B cell (primary cell): ENCODE measurements around the gene CATSPERD. TPM values are rescaled to one million over a fixed set of nuclear protein-coding genes. Genes with fewer than 3 reads are reported as not detected.

Experiments
- ATAC-seq: fragments of 200-7000 bp; cut with Tn5 transposase; one replicate; pipeline ENCODE4 v1.10.0; 2021; ENCODE audit warnings: low read depth, mild to moderate bottlenecking, moderate number of reproducible peaks, moderate library complexity
- CTCF ChIA-PET: fragments of 350-600 bp; sonication (Branson Sonifier 250); formaldehyde crosslinking; loops from one replicate; lab custom pipeline; 2021; ENCODE audit warnings: antibody characterized with exemption, inconsistent platforms; lab: Charles Lee
- POLR2A ChIA-PET: fragments of 350-600 bp; sonication (Branson Sonifier 250); formaldehyde crosslinking; loops from one replicate; lab custom pipeline; 2021; ENCODE audit warnings: antibody characterized with exemption; lab: Charles Lee
- DNase-seq: peaks from one replicate; pipeline ENCODE4 v3.0.0; 2013
- H2AFZ ChIP-seq: 2 replicates; pipeline ENCODE4 v1.6.1; 2012; ENCODE audit warnings: mild to moderate bottlenecking, low read depth, low read length; ENCODE audit not compliant: insufficient read depth, poor library complexity, severe bottlenecking
- H3K27ac ChIP-seq, 2 donors: 1 replicate in 1 of 2; 2 replicates in 1 of 2; pipeline ENCODE4 v1.5.1; 2012 to 2013; ENCODE audit warnings: low read length in 2 of 2, mild to moderate bottlenecking in 2 of 2, moderate library complexity in 1 of 2
- H3K27me3 ChIP-seq, 4 experiments: fragments of 200-600 bp in 1 of 4; sonication (generic) in 1 of 4; replicated peaks in 1 of 4; 1 replicate in 2 of 4; 2 replicates in 2 of 4; pipeline versions ENCODE4 v1.6.1 to v1.7.0; 2013 to 2016; ENCODE audit warnings: low read length in 3 of 4, mild to moderate bottlenecking in 2 of 4, mixed read lengths in 1 of 4, moderate library complexity in 1 of 4; ENCODE audit not compliant: insufficient read depth in 4 of 4, control insufficient read depth in 3 of 4; ENCODE audit errors: control extremely low read depth in 1 of 4
- H3K36me3 ChIP-seq, 2 experiments: replicated peaks in 1 of 2; 1 replicate in 1 of 2; 2 replicates in 1 of 2; pipeline versions ENCODE4 v1.6.1 to v1.7.1; 2013; ENCODE audit warnings: low read length in 1 of 2; ENCODE audit not compliant: insufficient read depth in 2 of 2, control insufficient read depth in 1 of 2; ENCODE audit errors: control extremely low read depth in 1 of 2, extremely low read depth in 1 of 2
- H3K4me1 ChIP-seq, 2 donors: fragments of 200-600 bp in 1 of 2; sonication (generic) in 1 of 2; 1 replicate in 1 of 2; 2 replicates in 1 of 2; pipeline versions ENCODE4 v1.5.1 to v1.6.1; 2013 to 2017; ENCODE audit warnings: low read length in 2 of 2; ENCODE audit not compliant: control insufficient read depth in 2 of 2, insufficient read depth in 2 of 2
- H3K4me2 ChIP-seq: replicated peaks from 2 replicates; pipeline ENCODE3; 2012; ENCODE audit warnings: mild to moderate bottlenecking, low read depth, low read length; ENCODE audit not compliant: poor library complexity, severe bottlenecking
- H3K4me3 ChIP-seq, 5 experiments: fragments of 200-600 bp in 1 of 5; sonication (generic) in 1 of 5; 1 replicate in 3 of 5; 2 replicates in 2 of 5; pipeline versions ENCODE4 v1.5.1 to v1.7.0; 2011 to 2016; ENCODE audit warnings: low read length in 4 of 5, mild to moderate bottlenecking in 4 of 5, low read depth in 2 of 5, control low read depth in 1 of 5, moderate library complexity in 1 of 5; ENCODE audit not compliant: insufficient read depth in 1 of 5; ENCODE audit errors: control extremely low read depth in 1 of 5, extremely low read depth in 1 of 5
- H3K79me2 ChIP-seq: fragments of 200-600 bp; sonication (generic); one replicate; pipeline ENCODE4 v1.6.0; 2016; ENCODE audit warnings: low read length; ENCODE audit not compliant: control insufficient read depth, insufficient read depth
- H3K9ac ChIP-seq: fragments of 200-600 bp; sonication (generic); 2 replicates; pipeline ENCODE4 v1.6.1; 2017; ENCODE audit warnings: mild to moderate bottlenecking, low read length, moderate library complexity
- H3K9me3 ChIP-seq, 3 donors: one replicate each; pipeline versions ENCODE4 v1.6.1 to v1.7.1; 2013; ENCODE audit warnings: low read length in 2 of 3; ENCODE audit not compliant: control insufficient read depth in 2 of 3, insufficient read depth in 1 of 3; ENCODE audit errors: control extremely low read depth in 1 of 3
- H4K20me1 ChIP-seq: 2 replicates; pipeline ENCODE4 v1.6.0; 2012; ENCODE audit warnings: mild to moderate bottlenecking, low read length; ENCODE audit not compliant: insufficient read depth, control insufficient read depth, poor library complexity, severe bottlenecking
- H3K27ac Mint-ChIP-seq: one replicate; pipeline ENCODE4 v1.8.0; 2021; ENCODE audit warnings: mixed read lengths
- H3K27me3 Mint-ChIP-seq: one replicate; pipeline ENCODE4 v1.8.0; 2021; ENCODE audit warnings: mixed read lengths
- H3K4me1 Mint-ChIP-seq: one replicate; pipeline ENCODE4 v1.8.0; 2021; ENCODE audit warnings: mixed read lengths
- H3K4me3 Mint-ChIP-seq: one replicate; pipeline ENCODE4 v1.8.0; 2021; ENCODE audit warnings: mixed read lengths
- H3K9me3 Mint-ChIP-seq: one replicate; pipeline ENCODE4 v1.8.0; 2022; ENCODE audit warnings: mixed read lengths; ENCODE audit not compliant: insufficient read depth
- EZH2 ChIP-seq: IDR thresholded peaks from 2 replicates; pipeline ENCODE4 v1.6.1; 2012; ENCODE audit warnings: borderline replicate concordance, low read depth, mild to moderate bottlenecking, moderate library complexity, low read length; ENCODE audit not compliant: insufficient read depth, poor library complexity, severe bottlenecking
- WGBS: methylation state at CpG from one replicate; pipeline ENCODE4 v1.1.5; 2013; ENCODE audit warnings: missing lambda C conversion rate; ENCODE audit not compliant: insufficient coverage; 5-methylcytosine and 5-hydroxymethylcytosine counted together
- intact Hi-C: fragments of 100-400 bp; cut with micrococcal nuclease; formaldehyde crosslinking; loops from one replicate; pipeline ENCODE4 v1.10.0; 2022
- polyA plus RNA-seq: library from polyadenylated mRNA; depleted of rRNA; stranded (reverse); fragments of >200 nt; gene quantifications from 2 replicates; pipeline ENCODE4 v1.2.3, GENCODE V29; 2012
- total RNA-seq, 2 donors: library from RNA; stranded (reverse); fragments of 120-200 nt in 1 of 2; gene quantifications; 1 replicate in 1 of 2; 2 replicates in 1 of 2; pipeline versions ENCODE4 v1.2.3 to v1.2.4, GENCODE V29; 2013 to 2022
- TF ChIP-seq, protein P1 (sequence below): fragments of 200-600 bp; IDR thresholded peaks from one replicate; pipeline ENCODE4 v1.8.0; 2022; ENCODE audit warnings: antibody characterized with exemption, mild to moderate bottlenecking

CATSPERD gene
- total and polyA plus RNA-seq, 2 donors (not counting 1 experiment from before 2014, with no cell fraction given) = not detected

DNA sequence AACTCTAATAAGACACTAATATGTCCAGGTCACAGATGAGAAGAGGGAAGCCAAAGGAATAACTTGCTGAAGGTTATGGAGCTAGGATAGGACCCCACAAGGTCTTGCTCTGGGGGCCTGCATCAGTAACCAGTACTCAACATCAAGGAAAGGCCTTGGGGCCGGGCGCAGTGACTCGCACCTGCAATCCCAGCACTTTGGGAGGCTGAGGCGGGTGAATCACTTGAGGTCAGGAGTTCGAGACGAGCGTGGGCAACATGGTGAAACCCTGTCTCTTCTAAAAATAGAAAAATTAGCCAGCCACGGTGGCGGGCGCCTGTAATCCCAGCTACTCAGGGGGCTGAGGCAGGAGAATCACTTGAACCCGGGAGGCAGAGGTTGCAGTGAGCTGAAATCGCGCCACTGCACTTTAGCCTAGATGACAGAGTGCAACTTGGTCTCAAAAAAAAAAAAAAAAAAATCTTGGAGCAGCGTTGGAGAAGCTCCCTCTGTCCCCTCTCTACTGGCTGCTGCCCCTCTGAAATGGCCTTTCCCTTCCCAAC, 2.3 kb upstream of the CATSPERD start:
- Mint-ChIP-seq H3K9me3 (no peaks in the 10 kb centered on the region), H3K27me3 (no peaks in the 10 kb centered on the region), H3K27ac (peak overlapping the region; percentile 90), H3K4me3 (peak overlapping the region; percentile 95), H3K4me1 (peaks cover 27% of the 10 kb centered on the region)
- ATAC-seq (no peak), DNase-seq (no peak)
- Histone ChIP-seq H3K79me2 (peaks cover 47% of the 10 kb centered on the region), H3K36me3 (peaks cover 0 to 13% of the 10 kb centered on the region in 2 experiments), H3K9me3 (peaks cover 0 to 8% (median 0%) of the 10 kb centered on the region in 3 donors), H2AFZ (no peak overlapping the region), H4K20me1 (peaks cover 36% of the 10 kb centered on the region), H3K9ac (no peak overlapping the region), H3K27me3 (no peaks in the 10 kb centered on the region), H3K27ac (peak overlapping the region in 1 of 2 donors; percentile 98), H3K4me1 (peaks cover 12 to 26% of the 10 kb centered on the region in 2 donors), H3K4me3 (no peak overlapping the region), H3K4me2 (peak overlapping the region; percentile 94)
- intact Hi-C loops = no loop called here
- WGBS = 75% methylated on average over 13 of the region's 14 CpGs
- POLR2A ChIA-PET = interaction anchor here (0.7 kb wide), 1 partner anchor 1366 kb away, joined by 4 read pairs; no protein-coding TSS in a partner anchor
- TF ChIP-seq, protein P1, sequence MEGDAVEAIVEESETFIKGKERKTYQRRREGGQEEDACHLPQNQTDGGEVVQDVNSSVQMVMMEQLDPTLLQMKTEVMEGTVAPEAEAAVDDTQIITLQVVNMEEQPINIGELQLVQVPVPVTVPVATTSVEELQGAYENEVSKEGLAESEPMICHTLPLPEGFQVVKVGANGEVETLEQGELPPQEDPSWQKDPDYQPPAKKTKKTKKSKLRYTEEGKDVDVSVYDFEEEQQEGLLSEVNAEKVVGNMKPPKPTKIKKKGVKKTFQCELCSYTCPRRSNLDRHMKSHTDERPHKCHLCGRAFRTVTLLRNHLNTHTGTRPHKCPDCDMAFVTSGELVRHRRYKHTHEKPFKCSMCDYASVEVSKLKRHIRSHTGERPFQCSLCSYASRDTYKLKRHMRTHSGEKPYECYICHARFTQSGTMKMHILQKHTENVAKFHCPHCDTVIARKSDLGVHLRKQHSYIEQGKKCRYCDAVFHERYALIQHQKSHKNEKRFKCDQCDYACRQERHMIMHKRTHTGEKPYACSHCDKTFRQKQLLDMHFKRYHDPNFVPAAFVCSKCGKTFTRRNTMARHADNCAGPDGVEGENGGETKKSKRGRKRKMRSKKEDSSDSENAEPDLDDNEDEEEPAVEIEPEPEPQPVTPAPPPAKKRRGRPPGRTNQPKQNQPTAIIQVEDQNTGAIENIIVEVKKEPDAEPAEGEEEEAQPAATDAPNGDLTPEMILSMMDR = no peak
- TF ChIP-seq EZH2 = no peak
- CTCF ChIA-PET = interaction anchor here (0.6 to 4.2 kb wide), 2 partner anchors 28 to 31 kb away, joined by 3 to 31 read pairs; partner anchors contain the start of gene RPL36
